Ishikawa (cell line): ENCODE data around the gene CCDC61.
A peak's percentile ranks its signal among the peaks of the same experiment; 100 is the strongest.

ENCODE experiments used
- CEBPB ChIP-seq: IDR thresholded peaks from 2 replicates; pipeline ENCODE4 v1.6.1; 2012
- CREB1 ChIP-seq: IDR thresholded peaks from 2 replicates; pipeline ENCODE4 v1.6.1; 2012; ENCODE audit warnings: low read depth
- EGR1 ChIP-seq: IDR thresholded peaks from 2 replicates; pipeline ENCODE4 v1.6.1; 2012
- EP300 ChIP-seq: IDR thresholded peaks from 2 replicates; pipeline ENCODE4 v1.6.1; 2012; ENCODE audit warnings: borderline replicate concordance
- FOXM1 ChIP-seq: IDR thresholded peaks from 2 replicates; pipeline ENCODE4 v1.6.1; 2012; ENCODE audit warnings: low read depth, borderline replicate concordance
- MAX ChIP-seq: IDR thresholded peaks from 2 replicates; pipeline ENCODE4 v1.6.1; 2012
- NFIC ChIP-seq: IDR thresholded peaks from 2 replicates; pipeline ENCODE4 v1.6.1; 2012
- RAD21 ChIP-seq: IDR thresholded peaks from 2 replicates; pipeline ENCODE4 v1.6.1; 2012; ENCODE audit warnings: low read depth
- REST ChIP-seq: IDR thresholded peaks from 2 replicates; pipeline ENCODE4 v1.6.1; 2012; ENCODE audit warnings: low read depth, mild to moderate bottlenecking
- TAF1 ChIP-seq: IDR thresholded peaks from 2 replicates; pipeline ENCODE4 v1.6.1; 2012; ENCODE audit warnings: low read depth, mild to moderate bottlenecking
- TCF12 ChIP-seq: IDR thresholded peaks from 2 replicates; pipeline ENCODE4 v1.6.1; 2012; ENCODE audit warnings: low read depth
- TEAD4 ChIP-seq: IDR thresholded peaks from 2 replicates; pipeline ENCODE4 v1.6.1; 2012
- USF1 ChIP-seq: IDR thresholded peaks from 2 replicates; pipeline ENCODE4 v1.6.1; 2012
- YY1 ChIP-seq: IDR thresholded peaks from 2 replicates; pipeline ENCODE4 v1.6.1; 2012; ENCODE audit warnings: low read depth
- ZBTB7A ChIP-seq: IDR thresholded peaks from 2 replicates; pipeline ENCODE4 v1.6.1; 2012; ENCODE audit warnings: low read depth

Gene CCDC61

GRCh38 chr19:45998834-45999233 lies 3.6 kb downstream of the CCDC61 start:
- TF ChIP-seq CEBPB: no peak
- no peak for TF ChIP-seq FOXM1

- TF ChIP-seq USF1 (no peak), TEAD4 (no peak), MAX (no peak), NFIC (no peak), RAD21 (no peak), CEBPB (no peak), TCF12 (no peak), CREB1 (no peak), YY1 (no peak), ZBTB7A (no peak), TAF1 (no peak), EGR1 (no peak), FOXM1 (no peak), EP300 (no peak), REST (no peak)
Measured at GRCh38 chr19:45999653-46000121, 4.4 kb downstream of the CCDC61 start.

- TF ChIP-seq USF1 (no peak), EGR1 (0 out of 2 replicates have a peak, but pooled peaks have one; percentile 28), MAX (no peak), REST (no peak)
Measured at GRCh38 chr19:46000491-46001246, 5.4 kb downstream of the CCDC61 start.

GRCh38 chr19:46002678-46003275 lies 7.5 kb downstream of the CCDC61 start:
- TF ChIP-seq FOXM1 (no peak), USF1 (no peak), TCF12 (no peak), EGR1 (no peak), RAD21 (no peak), MAX (no peak), CEBPB (no peak), REST (no peak), YY1 (no peak), EP300 (no peak), ZBTB7A (no peak), NFIC (no peak), CREB1 (no peak)
